ENCODE data around the gene NAT9.

Gene NAT9

DNA sequence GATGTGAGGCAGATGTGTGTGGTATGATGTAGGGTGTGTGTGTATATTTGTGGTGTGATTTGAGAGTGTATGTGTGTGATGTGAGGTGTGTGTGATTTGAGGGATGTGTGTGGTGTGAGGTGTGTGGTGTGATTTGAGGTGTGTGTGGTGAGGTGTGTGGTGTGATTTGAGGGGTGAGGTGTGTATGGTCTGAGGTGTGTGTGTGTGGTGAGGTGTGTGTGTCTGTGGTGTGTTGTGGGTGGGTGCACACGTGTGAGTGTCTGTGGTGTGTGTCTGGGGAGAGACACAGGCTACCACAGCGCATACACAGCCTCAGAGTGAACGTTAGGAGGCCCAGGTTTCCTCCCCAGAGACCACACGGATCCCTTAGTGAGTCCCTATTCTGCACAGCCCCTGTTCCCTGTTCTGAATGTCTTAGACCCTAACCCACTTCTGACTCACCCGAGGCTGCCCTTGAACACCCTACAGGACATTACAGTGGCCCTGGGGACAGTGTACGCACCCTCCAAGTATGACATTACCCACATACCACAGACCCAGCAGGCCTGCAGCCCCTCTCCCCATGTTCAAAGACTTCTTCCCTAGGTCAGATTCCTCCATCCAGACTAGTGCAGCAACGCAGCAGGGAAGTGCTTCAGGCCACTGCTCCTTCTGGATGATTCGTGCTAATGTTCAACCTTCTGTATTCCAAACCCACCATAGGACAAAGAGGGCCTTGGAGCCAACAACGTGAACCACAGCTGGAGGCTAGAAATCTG is 42.6 kb downstream of the NAT9 start:
- no peaks in the 10 kb centered on the region for H3K36me3 Mint-ChIP-seq
- DNase-seq (ENCODE audit: low spot score in 2 of 2) (no peak), ATAC-seq (ENCODE audit: low read depth) (no peak)
- H3K4me3 Mint-ChIP-seq: no peak overlapping the region
- peaks cover 26% of the 10 kb centered on the region for H3K4me1 Mint-ChIP-seq
- no peaks in the 10 kb centered on the region for H3K9me3 Mint-ChIP-seq
- H3K27ac Mint-ChIP-seq: no peak overlapping the region
- no peaks in the 10 kb centered on the region for H3K27me3 Mint-ChIP-seq

DNA sequence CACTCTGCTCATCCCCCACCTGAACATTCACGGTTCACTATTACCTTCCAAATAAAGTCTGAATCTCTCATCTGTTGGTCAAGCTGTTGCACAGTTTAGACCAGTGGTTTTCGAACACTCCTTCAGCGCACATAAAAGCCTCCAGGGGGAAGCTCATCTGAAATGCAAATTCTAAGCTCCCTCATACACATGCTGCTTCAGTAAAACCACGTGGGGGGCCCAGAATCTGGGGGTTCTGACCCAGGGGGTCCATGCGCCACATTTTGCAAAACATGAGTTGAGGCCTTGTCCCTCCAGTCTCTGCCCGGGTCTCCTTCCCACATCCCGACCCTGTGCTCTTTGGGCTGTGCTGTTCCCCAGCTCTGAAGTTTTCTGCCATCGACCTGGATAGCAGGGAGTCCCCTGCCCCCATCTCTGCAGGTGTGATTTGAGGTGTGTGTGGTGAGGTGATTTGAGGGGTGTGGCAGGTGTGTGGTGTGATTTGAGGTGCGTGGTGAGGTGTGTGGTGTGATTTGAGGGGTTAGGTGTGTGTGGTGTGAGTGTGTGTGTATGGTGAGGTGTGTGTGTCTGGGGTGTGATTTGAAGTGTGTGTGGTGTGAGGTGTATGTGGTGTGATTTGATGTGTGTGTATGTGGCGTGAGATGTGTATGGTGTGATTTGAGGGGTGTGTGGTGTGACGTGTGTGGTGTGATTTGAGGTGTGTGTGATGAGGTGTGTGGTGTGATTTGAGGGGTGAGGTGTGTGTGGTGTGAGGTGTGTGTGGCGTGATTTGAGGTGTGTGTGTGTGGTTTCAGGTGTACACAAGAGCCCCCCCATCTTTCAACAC is 43.9 kb downstream of the NAT9 start:
- DNase-seq (ENCODE audit: low spot score in 2 of 2) (no peak), ATAC-seq (ENCODE audit: low read depth) (no peak)
- Mint-ChIP-seq H3K36me3 (no peaks in the 10 kb centered on the region), H3K27me3 (no peaks in the 10 kb centered on the region), H3K4me3 (no peak overlapping the region), H3K27ac (no peak overlapping the region), H3K4me1 (peaks cover 21% of the 10 kb centered on the region), H3K9me3 (no peaks in the 10 kb centered on the region)

DNA sequence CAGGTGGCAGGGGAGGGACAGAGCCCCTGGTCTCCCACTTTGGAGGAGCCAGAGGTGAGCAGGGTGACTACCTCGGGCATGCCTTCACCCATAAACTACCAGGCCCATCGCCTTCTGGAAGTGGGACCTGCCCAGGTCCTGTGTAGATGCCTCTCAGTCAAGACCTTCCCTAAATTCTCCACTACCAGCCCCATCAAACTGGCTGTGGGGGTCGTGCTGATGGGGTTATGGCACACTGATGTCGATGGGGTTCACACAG is 44.9 kb downstream of the NAT9 start:
- peaks cover 18% of the 10 kb centered on the region for H3K4me1 Mint-ChIP-seq
- no peak for DNase-seq (ENCODE audit: low spot score in 2 of 2)
- no peak overlapping the region for H3K27ac Mint-ChIP-seq
- no peaks in the 10 kb centered on the region for H3K36me3 Mint-ChIP-seq
- no peaks in the 10 kb centered on the region for H3K9me3 Mint-ChIP-seq
- no peaks in the 10 kb centered on the region for H3K27me3 Mint-ChIP-seq
- no peak for ATAC-seq (ENCODE audit: low read depth)
- H3K4me3 Mint-ChIP-seq: no peak overlapping the region

DNA sequence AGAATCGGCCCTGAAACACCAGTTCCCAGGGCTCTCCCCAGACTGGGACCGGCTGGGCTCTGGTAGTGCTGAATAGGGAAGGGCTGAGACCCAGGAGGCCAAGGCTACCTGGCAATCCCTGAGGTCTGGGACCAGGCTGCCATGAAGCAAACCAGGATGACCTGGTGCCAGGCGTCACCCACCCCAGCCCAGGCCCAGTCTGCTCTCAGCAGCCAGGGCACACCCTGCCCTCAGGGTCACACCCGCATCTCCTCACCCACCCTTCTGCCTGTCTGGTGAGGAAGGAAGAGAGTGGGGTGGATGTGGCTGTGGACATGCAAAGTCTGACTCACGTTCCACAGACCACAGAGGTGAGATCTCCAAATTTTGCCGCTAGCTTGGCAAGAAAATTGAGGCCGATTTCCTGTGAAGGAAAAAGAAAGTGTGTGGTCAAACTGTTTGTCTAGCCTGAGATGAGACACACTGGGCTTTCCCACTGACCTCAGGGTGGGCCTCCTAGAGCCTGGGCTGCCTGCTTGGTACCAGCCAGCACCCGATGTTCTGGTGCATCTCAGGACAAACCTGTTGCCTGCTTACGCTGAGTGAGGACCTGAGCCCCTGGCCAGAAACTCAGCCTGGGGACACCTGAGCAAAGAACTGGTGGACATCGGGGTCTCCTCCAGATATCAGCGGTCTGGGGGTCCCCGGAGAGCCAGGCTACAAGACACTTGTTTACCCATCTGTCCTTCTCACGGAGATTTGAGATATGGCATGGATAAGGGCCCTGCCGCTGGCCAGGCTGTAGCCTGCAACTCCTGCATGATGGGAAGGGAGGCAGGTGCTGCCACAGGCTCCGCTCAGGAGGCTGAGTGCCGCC is 45.4 kb downstream of the NAT9 start:
- ATAC-seq (ENCODE audit: low read depth) (peak; percentile 95), DNase-seq (ENCODE audit: low spot score in 2 of 2) (no peak)
- Mint-ChIP-seq H3K4me3 (no peak overlapping the region), H3K27me3 (no peaks in the 10 kb centered on the region), H3K27ac (no peak overlapping the region), H3K36me3 (no peaks in the 10 kb centered on the region), H3K9me3 (no peaks in the 10 kb centered on the region), H3K4me1 (peaks cover 16% of the 10 kb centered on the region)

DNA sequence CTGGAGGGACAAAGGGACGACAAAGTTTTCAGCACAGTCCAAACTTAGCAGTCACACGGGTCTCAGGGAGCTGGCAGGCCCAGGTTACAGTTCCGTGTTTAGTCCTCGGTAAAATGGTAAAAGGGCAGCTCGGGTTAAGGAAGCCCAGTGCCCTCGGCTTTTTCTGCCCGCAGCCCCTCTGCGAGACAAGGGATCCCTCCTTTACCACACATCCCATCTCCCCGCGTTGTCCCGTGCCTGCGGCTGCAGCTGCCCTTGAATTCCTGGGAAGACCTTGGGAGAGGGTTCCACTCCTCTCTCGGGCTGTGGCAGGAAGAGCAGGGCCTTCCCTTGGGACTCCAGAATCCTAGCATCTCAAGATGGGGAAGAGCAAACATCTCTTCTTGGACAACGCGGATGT is 46.3 kb downstream of the NAT9 start:
- ATAC-seq (ENCODE audit: low read depth): no peak
- Mint-ChIP-seq H3K27ac (no peak overlapping the region), H3K4me1 (peaks cover 16% of the 10 kb centered on the region), H3K27me3 (no peaks in the 10 kb centered on the region), H3K36me3 (no peaks in the 10 kb centered on the region), H3K4me3 (no peak overlapping the region), H3K9me3 (no peaks in the 10 kb centered on the region)
- no peak for DNase-seq (ENCODE audit: low spot score in 2 of 2)

DNA sequence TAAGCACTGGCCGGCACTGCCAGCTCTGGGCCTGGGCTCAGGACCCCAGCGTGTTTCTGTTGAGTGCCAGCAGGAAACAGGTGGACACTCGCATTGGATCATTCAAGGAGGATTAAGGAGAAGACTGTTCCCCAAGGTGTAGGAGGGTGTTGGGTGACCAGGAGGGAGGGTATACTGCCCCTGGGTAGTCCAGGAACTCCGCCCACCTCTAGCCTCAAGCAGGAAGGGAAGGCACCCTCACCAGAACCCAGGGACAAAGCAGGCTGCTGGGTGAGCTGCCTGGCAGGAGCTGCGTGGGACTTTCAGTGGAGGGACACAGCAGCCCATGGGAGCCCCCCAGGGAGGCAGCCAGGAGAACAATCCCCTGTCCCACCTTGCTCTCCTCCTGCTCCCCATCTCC is 46.8 kb downstream of the NAT9 start:
- Mint-ChIP-seq H3K4me3 (no peak overlapping the region), H3K9me3 (no peaks in the 10 kb centered on the region), H3K4me1 (peaks cover 11% of the 10 kb centered on the region), H3K36me3 (no peaks in the 10 kb centered on the region), H3K27ac (no peak overlapping the region), H3K27me3 (no peaks in the 10 kb centered on the region)
- no peak for DNase-seq (ENCODE audit: low spot score in 2 of 2)
- ATAC-seq (ENCODE audit: low read depth): no peak

DNA sequence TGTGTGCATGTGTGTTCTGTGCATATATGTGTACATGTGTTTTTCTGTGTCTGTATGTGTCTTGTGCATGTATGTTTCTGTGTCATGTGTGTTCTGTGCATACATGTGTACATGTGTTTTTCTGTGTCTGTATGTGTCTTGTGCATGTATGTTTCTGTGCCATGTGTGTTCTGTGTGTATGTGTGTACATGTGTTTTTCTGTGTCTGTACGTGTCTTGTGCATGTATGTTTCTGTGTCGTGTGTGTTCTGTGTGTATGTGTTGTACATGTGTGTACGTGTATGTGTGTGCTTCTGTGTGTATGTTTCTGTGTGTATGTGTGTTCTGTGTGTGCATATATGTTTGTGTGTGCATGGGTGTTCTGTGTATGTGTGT is 47.5 kb downstream of the NAT9 start:
- no peaks in the 10 kb centered on the region for H3K27me3 Mint-ChIP-seq
- H3K9me3 Mint-ChIP-seq: no peaks in the 10 kb centered on the region
- no peak for ATAC-seq (ENCODE audit: low read depth)

DNA sequence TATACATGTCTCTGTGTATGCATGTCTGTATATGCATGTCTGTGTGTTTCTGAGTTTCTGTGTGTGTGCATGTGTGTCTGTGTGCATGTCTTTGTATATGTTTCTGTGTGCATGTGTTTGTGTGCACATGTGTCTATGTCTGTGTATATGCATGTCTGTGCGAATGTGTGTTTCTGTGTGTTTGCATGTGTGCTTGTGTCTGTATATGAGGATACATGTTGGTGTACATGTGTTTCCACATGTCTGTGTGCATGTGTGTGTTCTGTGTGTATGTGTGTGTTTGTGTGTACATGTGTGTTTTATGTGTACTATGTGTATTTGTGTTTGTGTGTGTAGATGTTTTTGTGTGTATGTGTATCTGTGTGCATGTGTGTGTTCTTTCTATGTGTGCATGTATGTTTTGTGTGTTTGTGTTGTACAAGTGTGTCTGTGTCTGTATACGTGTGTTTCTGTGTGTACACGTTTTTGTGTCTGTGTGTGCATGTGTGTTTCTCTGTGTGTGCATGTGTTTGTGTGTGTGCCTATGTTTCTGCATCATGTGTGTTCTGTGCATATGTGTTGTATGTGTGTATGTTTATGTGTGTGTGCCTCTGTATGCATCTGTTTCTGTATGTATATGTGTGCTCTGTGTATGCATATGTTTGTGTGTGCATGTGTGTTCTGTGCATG is 48.0 kb downstream of the NAT9 start:
- no peaks in the 10 kb centered on the region for H3K27me3 Mint-ChIP-seq
- no peak overlapping the region for H3K4me3 Mint-ChIP-seq
- peaks cover 8% of the 10 kb centered on the region for H3K4me1 Mint-ChIP-seq
- no peaks in the 10 kb centered on the region for H3K36me3 Mint-ChIP-seq
- no peak overlapping the region for H3K27ac Mint-ChIP-seq
- DNase-seq (ENCODE audit: low spot score in 2 of 2) (no peak), ATAC-seq (ENCODE audit: low read depth) (no peak)
- no peaks in the 10 kb centered on the region for H3K9me3 Mint-ChIP-seq

More for the DNA sequence above, 47.5 kb downstream of the NAT9 start:
- H3K4me1 Mint-ChIP-seq: peaks cover 8% of the 10 kb centered on the region
- DNase-seq (ENCODE audit: low spot score in 2 of 2): no peak
- no peaks in the 10 kb centered on the region for H3K36me3 Mint-ChIP-seq
- H3K4me3 Mint-ChIP-seq: no peak overlapping the region
- no peak overlapping the region for H3K27ac Mint-ChIP-seq

DNA sequence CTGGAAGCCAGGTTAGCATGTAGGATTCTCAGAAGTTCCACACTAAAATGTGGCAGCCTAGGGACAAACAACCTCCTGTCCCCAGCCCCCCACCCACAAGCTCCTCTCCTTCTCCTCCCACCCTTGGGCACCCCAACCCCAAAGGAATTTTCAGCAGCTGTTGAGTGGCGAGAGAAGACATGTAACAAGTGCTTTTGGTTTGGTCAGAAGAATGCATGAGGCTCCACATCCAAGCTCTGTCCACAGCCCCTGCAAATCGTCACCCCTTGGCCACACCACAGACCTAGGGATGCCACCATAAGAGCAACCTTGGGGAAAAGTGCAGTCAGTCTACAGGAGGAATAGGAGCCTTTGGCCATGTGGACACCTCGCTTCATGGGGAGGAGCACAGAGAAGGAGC is 51.0 kb downstream of the NAT9 start:
- ATAC-seq (ENCODE audit: low read depth) (no peak), DNase-seq (ENCODE audit: low spot score in 2 of 2) (no peak)
- H3K4me1 Mint-ChIP-seq: peaks cover 4% of the 10 kb centered on the region
- no peaks in the 10 kb centered on the region for H3K9me3 Mint-ChIP-seq
- no peak overlapping the region for H3K4me3 Mint-ChIP-seq
- no peaks in the 10 kb centered on the region for H3K36me3 Mint-ChIP-seq
- no peak overlapping the region for H3K27ac Mint-ChIP-seq
- no peaks in the 10 kb centered on the region for H3K27me3 Mint-ChIP-seq

DNA sequence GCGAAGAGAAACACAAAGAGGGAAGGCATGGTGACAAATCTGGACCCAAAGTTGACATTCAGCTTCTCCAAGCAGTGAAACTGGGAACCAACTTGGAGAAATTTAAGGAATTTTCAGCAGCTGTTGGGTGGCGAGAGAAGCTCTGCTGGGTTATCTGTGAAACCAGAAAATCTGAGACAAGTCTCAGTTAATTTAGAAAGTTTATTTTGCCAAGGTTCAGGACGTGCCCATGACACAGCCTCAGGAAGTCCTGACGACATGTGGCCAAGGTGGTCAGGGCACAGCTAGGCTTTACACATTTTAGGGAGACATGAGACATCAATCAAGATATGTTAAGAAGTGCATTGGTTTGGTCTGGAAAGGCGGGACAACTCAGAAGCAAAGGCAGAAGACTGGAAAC is 52.3 kb downstream of the NAT9 start:
- no peaks in the 10 kb centered on the region for H3K9me3 Mint-ChIP-seq
- no peaks in the 10 kb centered on the region for H3K27me3 Mint-ChIP-seq
- DNase-seq (ENCODE audit: low spot score in 2 of 2): no peak
- no peak overlapping the region for H3K27ac Mint-ChIP-seq
- no peak for ATAC-seq (ENCODE audit: low read depth)
- no peak overlapping the region for H3K4me3 Mint-ChIP-seq
- H3K36me3 Mint-ChIP-seq: no peaks in the 10 kb centered on the region
- peaks cover 2% of the 10 kb centered on the region for H3K4me1 Mint-ChIP-seq

DNA sequence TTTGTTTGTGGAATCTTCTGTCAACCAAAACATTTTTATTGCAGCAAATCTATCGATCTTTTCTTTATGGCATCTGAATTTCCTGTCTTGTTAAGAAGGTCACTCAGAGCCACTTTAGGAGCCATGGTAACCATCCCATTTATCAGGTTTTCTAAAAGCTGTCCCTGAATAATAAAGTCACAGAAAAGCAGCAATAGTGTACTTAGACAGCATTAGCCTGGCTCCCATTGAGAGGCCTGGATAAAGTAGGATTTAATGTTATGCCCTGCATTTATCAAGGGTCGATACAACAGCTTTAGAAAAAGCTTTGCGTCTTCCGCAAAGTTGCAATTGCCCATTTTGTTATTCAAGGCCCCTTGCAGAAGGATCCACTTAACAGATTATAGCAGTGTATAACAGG is 53.4 kb downstream of the NAT9 start:
- no peak for DNase-seq (ENCODE audit: low spot score in 2 of 2)
- Mint-ChIP-seq H3K36me3 (no peaks in the 10 kb centered on the region), H3K4me3 (no peak overlapping the region), H3K27ac (no peak overlapping the region), H3K27me3 (no peaks in the 10 kb centered on the region), H3K4me1 (peaks cover 2% of the 10 kb centered on the region), H3K9me3 (no peaks in the 10 kb centered on the region)
- ATAC-seq (ENCODE audit: low read depth): no peak

All from memory B cell (primary cell).